ENCODE measurements around the gene ZNF865. TPM values are rescaled to one million over a fixed set of nuclear protein-coding genes. Genes with fewer than 3 reads are reported as not detected.

ZNF865 gene
- total RNA-seq, 1 donor from 2014 or later: 15.0 TPM

DNA sequence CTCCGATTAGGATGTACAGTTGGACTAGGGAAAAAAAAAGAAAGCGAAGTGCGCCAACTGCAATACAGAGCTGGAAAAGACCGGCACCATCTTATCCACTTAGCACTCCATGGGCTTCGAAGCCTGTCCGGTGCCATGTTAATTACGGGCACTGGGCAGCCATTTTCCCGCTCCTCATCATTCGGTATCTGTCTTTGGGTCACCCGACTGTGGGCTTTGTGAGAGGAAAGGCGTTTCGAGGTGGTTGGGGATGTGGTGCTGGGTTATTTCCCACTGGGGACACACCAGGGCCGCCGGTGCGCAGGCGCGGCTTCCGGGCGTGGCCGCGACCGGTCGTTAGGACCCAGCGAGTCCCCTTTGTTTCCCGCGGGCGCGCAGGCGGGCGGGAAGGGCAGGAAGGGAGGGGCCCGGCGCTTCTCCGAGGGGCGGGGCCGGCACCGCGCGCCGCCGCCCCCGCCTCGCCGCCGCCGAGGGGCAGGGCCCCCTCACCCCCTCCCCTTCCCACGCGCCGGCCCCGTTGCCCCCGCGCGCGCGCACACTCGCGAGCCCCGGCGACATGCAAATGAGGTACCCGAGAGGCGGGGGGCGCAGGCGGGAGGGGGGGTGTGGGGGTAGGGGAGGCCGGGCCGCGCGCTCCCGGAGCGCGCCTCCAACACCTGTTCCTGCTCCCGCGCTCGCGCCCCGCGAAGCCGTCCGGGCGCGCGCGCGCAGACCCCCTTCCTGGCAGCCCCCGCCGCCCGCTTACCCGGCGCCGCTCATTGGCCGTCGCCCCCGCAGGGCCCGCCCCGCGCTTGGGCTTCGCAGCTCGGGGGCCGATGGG is 5.4 kb upstream of the ZNF865 start, which contains the start of gene ZNF524:
Gene ZNF524, plus strand, starts transcription at position 447 of the 820 bp plus-strand sequence. CDS start 1,825 bp downstream, outside the sequence.
- Histone ChIP-seq H3K79me2 (ENCODE audit: insufficient read depth, low read length) (peaks cover 12% of the 10 kb centered on the region), H3K4me2 (ENCODE audit: low read length) (peak within 1 kb of the TSS; percentile 89), H3K27ac (ENCODE audit: low read depth, low read length) (peak within 1 kb of the TSS; percentile 96), H4K20me1 (ENCODE audit: insufficient read depth, low read length) (no peaks in the 10 kb centered on the region), H3K27me3 (ENCODE audit: insufficient read depth, low read length) (no peaks in the 10 kb centered on the region), H3K9me3 (ENCODE audit: insufficient read depth, low read depth, low read length) (no peaks in the 10 kb centered on the region), H3K9ac (ENCODE audit: low read length) (peak within 1 kb of the TSS; percentile 96), H3K4me1 (ENCODE audit: insufficient read depth, low read length) (peaks cover 5% of the 10 kb centered on the region), H2AFZ (ENCODE audit: low read depth, low read length) (peak within 1 kb of the TSS; percentile 84), H3K4me3 (ENCODE audit: insufficient read depth, low read depth, low read length) (peak within 1 kb of the TSS; percentile 90), H3K36me3 (ENCODE audit: insufficient read depth, low read length) (peaks cover 14% of the 10 kb centered on the region)
- H3K27me3 Mint-ChIP-seq (ENCODE audit: low read depth, unreplicated experiment): no peaks in the 10 kb centered on the region
- no peak for TF ChIP-seq EZH2 (IDR thresholded peaks at IDR 0.05; ENCODE audit: insufficient read depth, low read length)
- TF ChIP-seq, protein P1, sequence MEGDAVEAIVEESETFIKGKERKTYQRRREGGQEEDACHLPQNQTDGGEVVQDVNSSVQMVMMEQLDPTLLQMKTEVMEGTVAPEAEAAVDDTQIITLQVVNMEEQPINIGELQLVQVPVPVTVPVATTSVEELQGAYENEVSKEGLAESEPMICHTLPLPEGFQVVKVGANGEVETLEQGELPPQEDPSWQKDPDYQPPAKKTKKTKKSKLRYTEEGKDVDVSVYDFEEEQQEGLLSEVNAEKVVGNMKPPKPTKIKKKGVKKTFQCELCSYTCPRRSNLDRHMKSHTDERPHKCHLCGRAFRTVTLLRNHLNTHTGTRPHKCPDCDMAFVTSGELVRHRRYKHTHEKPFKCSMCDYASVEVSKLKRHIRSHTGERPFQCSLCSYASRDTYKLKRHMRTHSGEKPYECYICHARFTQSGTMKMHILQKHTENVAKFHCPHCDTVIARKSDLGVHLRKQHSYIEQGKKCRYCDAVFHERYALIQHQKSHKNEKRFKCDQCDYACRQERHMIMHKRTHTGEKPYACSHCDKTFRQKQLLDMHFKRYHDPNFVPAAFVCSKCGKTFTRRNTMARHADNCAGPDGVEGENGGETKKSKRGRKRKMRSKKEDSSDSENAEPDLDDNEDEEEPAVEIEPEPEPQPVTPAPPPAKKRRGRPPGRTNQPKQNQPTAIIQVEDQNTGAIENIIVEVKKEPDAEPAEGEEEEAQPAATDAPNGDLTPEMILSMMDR (IDR thresholded peaks at IDR 0.05; ENCODE audit: insufficient read depth, low read depth, low read length): no peak
- peak; percentile 77 for DNase-seq (ENCODE audit: low read depth)
- H3K4me1 Mint-ChIP-seq (ENCODE audit: low read depth, unreplicated experiment): peaks cover 6% of the 10 kb centered on the region
- no peak for FAIRE-seq
- H3K27ac Mint-ChIP-seq (ENCODE audit: unreplicated experiment): peak within 1 kb of the TSS; percentile 99
- peaks cover 21% of the 10 kb centered on the region for H3K36me3 Mint-ChIP-seq (ENCODE audit: low read depth, unreplicated experiment)
- peaks cover 8% of the 10 kb centered on the region for H3K9me3 Mint-ChIP-seq (ENCODE audit: unreplicated experiment)
- H3K4me3 Mint-ChIP-seq (ENCODE audit: unreplicated experiment): peak within 1 kb of the TSS; percentile 97

DNA sequence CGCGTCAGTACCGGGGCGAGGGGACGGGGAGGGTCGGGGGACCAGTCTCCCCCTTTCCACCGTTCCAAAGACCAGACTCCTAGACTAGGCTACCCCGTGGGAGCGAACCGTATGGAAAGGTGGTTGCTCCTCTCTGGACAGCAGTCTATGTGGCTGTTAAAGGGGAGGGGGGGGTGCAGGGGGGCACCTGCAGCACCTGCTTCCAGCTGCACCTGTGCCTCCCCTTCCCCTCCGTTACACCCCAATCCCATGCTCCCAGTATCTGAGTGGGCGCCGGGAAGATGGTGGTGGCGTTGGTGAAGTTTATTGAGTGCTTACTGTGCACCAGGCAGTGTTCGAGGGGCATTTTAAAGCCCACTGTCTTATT is 4.8 kb upstream of the ZNF865 start:
- Histone ChIP-seq H3K27me3 (ENCODE audit: insufficient read depth, low read length) (no peaks in the 10 kb centered on the region), H2AFZ (ENCODE audit: low read depth, low read length) (peak overlapping the region; percentile 10), H3K36me3 (ENCODE audit: insufficient read depth, low read length) (peaks cover 9% of the 10 kb centered on the region), H3K4me2 (ENCODE audit: low read length) (peak overlapping the region; percentile 89), H3K27ac (ENCODE audit: low read depth, low read length) (peak overlapping the region; percentile 11), H3K9ac (ENCODE audit: low read length) (peak overlapping the region; percentile 96), H3K4me1 (ENCODE audit: insufficient read depth, low read length) (peaks cover 5% of the 10 kb centered on the region), H3K4me3 (ENCODE audit: insufficient read depth, low read depth, low read length) (peak overlapping the region; percentile 58), H3K79me2 (ENCODE audit: insufficient read depth, low read length) (peaks cover 12% of the 10 kb centered on the region), H4K20me1 (ENCODE audit: insufficient read depth, low read length) (no peaks in the 10 kb centered on the region), H3K9me3 (ENCODE audit: insufficient read depth, low read depth, low read length) (no peaks in the 10 kb centered on the region)
- TF ChIP-seq, protein P1 (IDR thresholded peaks at IDR 0.05; ENCODE audit: insufficient read depth, low read depth, low read length): no peak
- TF ChIP-seq EZH2 (IDR thresholded peaks at IDR 0.05; ENCODE audit: insufficient read depth, low read length): no peak
- peaks cover 5% of the 10 kb centered on the region for H3K9me3 Mint-ChIP-seq (ENCODE audit: unreplicated experiment)
- peaks cover 6% of the 10 kb centered on the region for H3K4me1 Mint-ChIP-seq (ENCODE audit: low read depth, unreplicated experiment)
- peak overlapping the region; percentile 74 for H3K4me3 Mint-ChIP-seq (ENCODE audit: unreplicated experiment)
- no peak for DNase-seq (ENCODE audit: low read depth)
- peak overlapping the region; percentile 34 for H3K27ac Mint-ChIP-seq (ENCODE audit: unreplicated experiment)
- no peaks in the 10 kb centered on the region for H3K27me3 Mint-ChIP-seq (ENCODE audit: low read depth, unreplicated experiment)
- FAIRE-seq: no peak
- H3K36me3 Mint-ChIP-seq (ENCODE audit: low read depth, unreplicated experiment): peaks cover 15% of the 10 kb centered on the region

DNA sequence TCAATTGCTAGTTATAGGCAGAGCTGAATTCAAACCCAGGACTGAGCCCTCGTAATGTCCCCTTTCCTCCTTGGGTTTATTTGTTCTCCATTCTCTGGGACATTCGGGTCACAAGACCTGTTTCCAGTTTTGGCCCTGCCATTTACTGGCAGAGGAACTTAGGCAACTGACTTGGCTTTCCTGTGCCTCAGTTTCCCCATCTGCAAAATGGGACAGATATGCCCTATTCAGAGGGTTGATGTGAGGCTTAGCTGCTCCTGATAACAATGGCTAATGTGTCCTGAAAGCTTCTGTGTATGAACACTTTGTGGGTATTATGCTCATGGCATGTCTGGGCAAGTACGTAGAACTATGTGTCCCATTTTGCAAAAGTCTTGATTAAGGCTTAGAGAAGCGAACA is 4.4 kb upstream of the ZNF865 start:
- Histone ChIP-seq H3K79me2 (ENCODE audit: insufficient read depth, low read length) (peaks cover 15% of the 10 kb centered on the region), H3K27ac (ENCODE audit: low read depth, low read length) (no peak overlapping the region), H3K4me1 (ENCODE audit: insufficient read depth, low read length) (peaks cover 5% of the 10 kb centered on the region), H3K9me3 (ENCODE audit: insufficient read depth, low read depth, low read length) (no peaks in the 10 kb centered on the region), H3K9ac (ENCODE audit: low read length) (peak overlapping the region; percentile 96), H2AFZ (ENCODE audit: low read depth, low read length) (no peak overlapping the region), H3K4me2 (ENCODE audit: low read length) (peak overlapping the region; percentile 89), H3K4me3 (ENCODE audit: insufficient read depth, low read depth, low read length) (peak overlapping the region; percentile 58), H3K27me3 (ENCODE audit: insufficient read depth, low read length) (no peaks in the 10 kb centered on the region), H4K20me1 (ENCODE audit: insufficient read depth, low read length) (no peaks in the 10 kb centered on the region), H3K36me3 (ENCODE audit: insufficient read depth, low read length) (peaks cover 5% of the 10 kb centered on the region)
- Mint-ChIP-seq H3K27ac (ENCODE audit: unreplicated experiment) (peak overlapping the region; percentile 86), H3K4me3 (ENCODE audit: unreplicated experiment) (peak overlapping the region; percentile 74), H3K27me3 (ENCODE audit: low read depth, unreplicated experiment) (no peaks in the 10 kb centered on the region), H3K36me3 (ENCODE audit: low read depth, unreplicated experiment) (peaks cover 11% of the 10 kb centered on the region), H3K9me3 (ENCODE audit: unreplicated experiment) (peaks cover 5% of the 10 kb centered on the region), H3K4me1 (ENCODE audit: low read depth, unreplicated experiment) (peaks cover 6% of the 10 kb centered on the region)
- no peak for DNase-seq (ENCODE audit: low read depth)
- FAIRE-seq: no peak
- no peak for TF ChIP-seq EZH2 (IDR thresholded peaks at IDR 0.05; ENCODE audit: insufficient read depth, low read length)
- TF ChIP-seq, protein P1 (IDR thresholded peaks at IDR 0.05; ENCODE audit: insufficient read depth, low read depth, low read length): no peak
